SIG-M5 treated with dmso at 0.1 percent for 504 hours (cell line): ENCODE data around the gene LMTK2.

Experiments
- DNase-seq: peaks from one replicate; lab custom pipeline; 2025; ENCODE audit not compliant: unreplicated experiment; lab: John Stamatoyannopoulos, UW

LMTK2 gene

GRCh38 chr7:98254516-98254915, 147.9 kb downstream of the LMTK2 start:
- no peak for DNase-seq

GRCh38 chr7:98254951-98255610, 148.4 kb downstream of the LMTK2 start:
- DNase-seq, result no peak

DNA sequence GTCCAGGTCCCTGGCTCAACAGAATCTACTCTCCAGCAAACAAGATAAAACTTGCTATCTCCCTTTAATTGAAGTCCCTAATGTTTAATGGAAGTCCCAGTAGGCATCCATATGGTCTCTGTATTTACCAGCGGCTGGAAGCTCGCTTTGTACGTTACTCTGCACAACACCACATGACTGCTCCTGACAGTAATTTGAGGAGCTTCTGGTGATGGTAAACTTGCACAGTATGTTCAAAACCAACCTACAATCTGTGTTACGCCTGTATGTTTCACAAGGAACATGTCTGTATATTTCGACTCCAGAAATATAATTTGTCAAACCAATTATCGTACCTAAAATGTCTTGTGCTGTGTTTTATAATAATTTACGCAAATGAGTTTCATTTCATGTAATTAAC, 149.8 kb downstream of the LMTK2 start:
- no peak for DNase-seq

- no peak for DNase-seq
Measured at GRCh38 chr7:98257701-98258100, 151.0 kb downstream of the LMTK2 start.
